Adrenal gland (tissue), 5 donors: ENCODE measurements around the gene CREM.

Experiments
- POLR2A ChIP-seq, 2 donors: fragments of 450-650 bp; IDR thresholded peaks; one replicate each; pipeline ENCODE4 v1.6.1; 2017; ENCODE audit warnings: antibody characterized with exemption in 2 of 2, mild to moderate bottlenecking in 2 of 2, moderate library complexity in 1 of 2
- TF ChIP-seq, protein P1 (sequence below), 6 experiments: fragments of 450-650 bp in 4 of 6; fragments of 200-600 bp in 2 of 6; sonication (generic) in 1 of 6; IDR thresholded peaks; 1 replicate in 5 of 6; 2 replicates in 1 of 6; pipeline versions ENCODE4 v1.5.1 to v1.8.0; 2016 to 2021; ENCODE audit warnings: antibody characterized with exemption in 6 of 6, mild to moderate bottlenecking in 2 of 6, moderate library complexity in 1 of 6
- donor health status: DM: no; HTN: no; CAD: no.

DNA sequence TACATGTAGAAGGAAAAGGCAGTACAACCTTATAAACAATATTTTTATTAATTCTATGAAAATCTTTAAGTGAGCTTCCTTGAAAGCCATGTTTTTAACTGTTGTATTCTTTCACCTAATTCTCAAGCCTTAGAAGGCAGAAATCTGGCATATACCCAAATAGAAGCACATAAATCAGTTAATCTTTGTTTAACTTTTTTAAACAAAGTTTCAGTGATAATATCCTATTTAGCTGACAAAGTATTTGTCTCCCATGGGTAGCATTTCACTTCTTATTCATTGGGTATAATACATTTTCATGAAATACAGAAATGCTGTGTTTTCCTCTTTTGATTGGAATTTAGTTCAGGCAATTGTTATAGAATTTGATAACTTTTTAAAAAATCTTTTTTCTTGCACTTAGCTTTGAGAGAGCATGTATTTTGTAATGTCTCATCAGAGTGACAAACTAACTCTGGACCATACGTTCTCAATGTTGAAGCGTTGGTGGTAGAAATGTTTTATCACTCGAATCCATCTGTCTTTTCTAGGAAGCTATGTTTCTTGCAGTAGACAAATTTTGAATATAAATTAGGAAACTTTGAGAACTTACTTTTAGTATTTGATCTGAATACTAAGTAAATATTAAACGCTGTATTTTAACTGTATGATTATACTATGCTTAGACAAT, 78.1 kb downstream of the CREM start:
- TF ChIP-seq, protein P1, sequence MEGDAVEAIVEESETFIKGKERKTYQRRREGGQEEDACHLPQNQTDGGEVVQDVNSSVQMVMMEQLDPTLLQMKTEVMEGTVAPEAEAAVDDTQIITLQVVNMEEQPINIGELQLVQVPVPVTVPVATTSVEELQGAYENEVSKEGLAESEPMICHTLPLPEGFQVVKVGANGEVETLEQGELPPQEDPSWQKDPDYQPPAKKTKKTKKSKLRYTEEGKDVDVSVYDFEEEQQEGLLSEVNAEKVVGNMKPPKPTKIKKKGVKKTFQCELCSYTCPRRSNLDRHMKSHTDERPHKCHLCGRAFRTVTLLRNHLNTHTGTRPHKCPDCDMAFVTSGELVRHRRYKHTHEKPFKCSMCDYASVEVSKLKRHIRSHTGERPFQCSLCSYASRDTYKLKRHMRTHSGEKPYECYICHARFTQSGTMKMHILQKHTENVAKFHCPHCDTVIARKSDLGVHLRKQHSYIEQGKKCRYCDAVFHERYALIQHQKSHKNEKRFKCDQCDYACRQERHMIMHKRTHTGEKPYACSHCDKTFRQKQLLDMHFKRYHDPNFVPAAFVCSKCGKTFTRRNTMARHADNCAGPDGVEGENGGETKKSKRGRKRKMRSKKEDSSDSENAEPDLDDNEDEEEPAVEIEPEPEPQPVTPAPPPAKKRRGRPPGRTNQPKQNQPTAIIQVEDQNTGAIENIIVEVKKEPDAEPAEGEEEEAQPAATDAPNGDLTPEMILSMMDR (IDR thresholded peaks at IDR 0.05): no peak
- no peak for TF ChIP-seq POLR2A (IDR thresholded peaks at IDR 0.05)
